Measurements from ENCODE around the gene TAAR5. TPM values are rescaled to one million over a fixed set of nuclear protein-coding genes. Genes with fewer than 3 reads are reported as not detected.

Gene TAAR5
- total and polyA plus RNA-seq, 2 donors (not counting 3 experiments of a cell fraction or from before 2014, with no cell fraction given) = not detected

GRCh38 chr6:132633362-132633761 lies 43.8 kb upstream of the TAAR5 start:
- no peaks in the 10 kb centered on the region for H3K9me1 ChIP-seq (replicated peaks; ENCODE audit: control insufficient read depth, extremely low read depth, insufficient read depth, low read length)
- CTCF ChIA-PET = no interaction called here
- H2AFZ ChIP-seq (ENCODE audit: low read depth, low read length) = no peak overlapping the region

More at GRCh38 chr6:132633362-132633761, 43.8 kb upstream of the TAAR5 start:
- intact Hi-C loops (cut with micrococcal nuclease) (no loop called here), dilution Hi-C loops (cut with MboI; ENCODE audit: extremely low pct_ligation_motif_present, low sequenced_read_pairs) (no loop called here)
- DNase-seq (ENCODE audit: low read depth, low spot score) (no peak), FAIRE-seq (no peak)
- peaks cover 0 to 3% of the 10 kb centered on the region in 2 experiments for H3K27me3 ChIP-seq (ENCODE audit: control insufficient read depth in 2 of 2, insufficient read depth in 2 of 2, low read length in 2 of 2)
- no TSS peak for BruUV-seq (replicated peaks)
- H3K36me3 ChIP-seq (ENCODE audit: control insufficient read depth in 2 of 2, extremely low read depth in 1 of 2, insufficient read depth in 2 of 2, low read length in 2 of 2) = no peaks in the 10 kb centered on the region
- TF ChIP-seq GATA2 (IDR thresholded peaks at IDR 0.05; ENCODE audit: insufficient read depth, insufficient read length, low read depth, low read length) (no peak), CTCF (IDR thresholded peaks at IDR 0.05; ENCODE audit: extremely low read depth in 1 of 2, insufficient read depth in 1 of 2, low read depth in 1 of 2, low read length in 2 of 2) (no peak), POLR2A (IDR thresholded peaks at IDR 0.05; ENCODE audit: low read depth, low read length) (no peak), MYC (IDR thresholded peaks at IDR 0.05; ENCODE audit: low read depth, low read length) (no peak), FOS (IDR thresholded peaks at IDR 0.05; ENCODE audit: borderline replicate concordance, insufficient read depth, low read length) (no peak), MAX (IDR thresholded peaks at IDR 0.05; ENCODE audit: insufficient read depth, insufficient read length) (no peak), POLR2AphosphoS5 (IDR thresholded peaks at IDR 0.05; ENCODE audit: insufficient read depth, low read depth, low read length) (no peak), EZH2 (IDR thresholded peaks at IDR 0.05; ENCODE audit: borderline replicate concordance, low read depth, low read length, severe bottlenecking) (no peak), JUN (IDR thresholded peaks at IDR 0.05; ENCODE audit: borderline replicate concordance, insufficient read depth, insufficient read length, low read depth) (no peak)
- H3K4me2 ChIP-seq (ENCODE audit: insufficient read depth, low read length) = no peak overlapping the region
- POLR2A ChIA-PET = no interaction called here
- H3K4me1 ChIP-seq (ENCODE audit: control insufficient read depth, extremely low read depth, insufficient read depth, low read length) = no peaks in the 10 kb centered on the region
- H3K9me3 ChIP-seq (replicated peaks; ENCODE audit: control insufficient read depth, insufficient read depth, low read length) = no peaks in the 10 kb centered on the region
- no peak overlapping the region for H3K4me3 ChIP-seq (replicated peaks in 1 of 3; ENCODE audit: insufficient read depth in 1 of 3, low read depth in 1 of 3, low read length in 3 of 3)
- no peak overlapping the region for H3K27ac ChIP-seq (ENCODE audit: insufficient read depth, low read depth, low read length)
- H4K20me1 ChIP-seq (replicated peaks; ENCODE audit: control insufficient read depth, extremely low read depth, insufficient read depth, low read length) = no peaks in the 10 kb centered on the region
- H3K79me2 ChIP-seq (ENCODE audit: control insufficient read depth, insufficient read depth, low read length) = no peaks in the 10 kb centered on the region
- no peak overlapping the region for H3K9ac ChIP-seq (replicated peaks; ENCODE audit: extremely low read depth, insufficient read depth, low read length)

Measured in endothelial cell of umbilical vein (primary cell).